Measurements from ENCODE around the gene PRUNE1.

The PRUNE1 gene

DNA sequence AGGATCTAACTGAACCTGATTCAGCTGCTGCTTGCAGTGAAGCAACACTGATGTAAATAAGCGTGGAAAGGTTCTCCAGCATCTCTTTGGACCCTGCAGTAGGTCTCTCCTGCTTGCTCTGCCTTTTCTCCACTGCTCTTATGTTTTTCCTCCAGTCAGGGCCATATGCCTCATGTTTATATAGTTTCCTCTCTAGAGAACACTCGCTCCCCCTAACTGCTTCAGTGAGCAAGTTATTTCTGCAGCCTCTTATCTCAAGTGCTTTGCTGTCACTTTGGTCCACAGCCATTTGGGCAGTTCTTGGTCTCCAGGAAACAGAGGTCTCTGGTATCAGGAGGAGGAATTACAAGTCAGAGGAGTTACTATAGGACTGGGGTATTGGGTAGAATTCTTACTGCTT is 5.3 kb downstream of the PRUNE1 start:
- no peaks in the 10 kb centered on the region for H3K9me3 ChIP-seq (ENCODE audit: control insufficient read depth in 5 of 5, low read length in 5 of 5)
- H3K4me1 ChIP-seq (ENCODE audit: control insufficient read depth in 5 of 5, insufficient read depth in 5 of 5, low read length in 5 of 5) = peaks cover 0 to 25% (median 23%) of the 10 kb centered on the region in 5 donors
- H3K9ac ChIP-seq (ENCODE audit: low read length in 5 of 5) = no peak overlapping the region
- no peaks in the 10 kb centered on the region for H3K27me3 ChIP-seq (ENCODE audit: control insufficient read depth in 5 of 5, insufficient read depth in 4 of 5, low read length in 5 of 5)
- H3K4me3 ChIP-seq (ENCODE audit: low read depth in 1 of 5, low read length in 5 of 5) = no peak overlapping the region
- H3K27ac ChIP-seq (ENCODE audit: low read depth, low read length) = no peak overlapping the region
- H3K36me3 ChIP-seq (ENCODE audit: control insufficient read depth in 5 of 5, insufficient read depth in 5 of 5, low read length in 5 of 5) = peaks cover 5 to 11% (median 10%) of the 10 kb centered on the region in 5 donors

GRCh38 chr1:151024540-151025146 is 16.4 kb downstream of the PRUNE1 start:
- H3K4me3 ChIP-seq (ENCODE audit: low read depth in 1 of 5, low read length in 5 of 5) = no peak overlapping the region
- H3K36me3 ChIP-seq (ENCODE audit: control insufficient read depth in 5 of 5, insufficient read depth in 5 of 5, low read length in 5 of 5) = peaks cover 6 to 38% (median 23%) of the 10 kb centered on the region in 5 donors
- no peak overlapping the region for H3K9ac ChIP-seq (ENCODE audit: low read length in 5 of 5)
- no peaks in the 10 kb centered on the region for H3K9me3 ChIP-seq (ENCODE audit: control insufficient read depth in 5 of 5, low read length in 5 of 5)
- peaks cover 0 to 7% (median 3%) of the 10 kb centered on the region in 5 donors for H3K4me1 ChIP-seq (ENCODE audit: control insufficient read depth in 5 of 5, insufficient read depth in 5 of 5, low read length in 5 of 5)
- no peak overlapping the region for H3K27ac ChIP-seq (ENCODE audit: low read depth, low read length)
- no peaks in the 10 kb centered on the region for H3K27me3 ChIP-seq (ENCODE audit: control insufficient read depth in 5 of 5, insufficient read depth in 4 of 5, low read length in 5 of 5)

DNA sequence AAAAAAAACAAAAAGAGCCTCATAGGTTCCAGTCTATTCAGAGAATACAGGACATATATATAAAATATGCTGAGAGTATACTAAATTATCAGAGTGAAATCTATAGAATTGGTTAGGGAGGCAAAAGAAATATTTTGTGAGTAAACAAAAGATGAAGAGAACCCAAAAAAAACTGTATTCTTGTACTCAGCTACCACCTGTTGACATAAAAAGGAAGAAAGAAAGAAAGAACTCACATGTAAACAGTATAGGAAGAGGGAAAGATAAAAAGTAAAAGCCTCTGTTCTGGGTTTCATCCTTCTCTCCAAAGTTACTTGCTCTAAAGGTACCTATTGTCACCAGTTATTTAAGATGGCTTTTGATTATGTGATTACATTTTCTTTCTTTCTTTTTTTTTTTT is 18.2 kb downstream of the PRUNE1 start:
- H3K9ac ChIP-seq (ENCODE audit: low read length in 5 of 5) = no peak overlapping the region
- H3K4me1 ChIP-seq (ENCODE audit: control insufficient read depth in 5 of 5, insufficient read depth in 5 of 5, low read length in 5 of 5) = peaks cover 0 to 7% (median 3%) of the 10 kb centered on the region in 5 donors
- no peak overlapping the region for H3K4me3 ChIP-seq (ENCODE audit: low read depth in 1 of 5, low read length in 5 of 5)
- no peaks in the 10 kb centered on the region for H3K27me3 ChIP-seq (ENCODE audit: control insufficient read depth in 5 of 5, insufficient read depth in 4 of 5, low read length in 5 of 5)
- H3K27ac ChIP-seq (ENCODE audit: low read depth, low read length) = no peak overlapping the region
- peaks cover 10 to 56% (median 41%) of the 10 kb centered on the region in 5 donors for H3K36me3 ChIP-seq (ENCODE audit: control insufficient read depth in 5 of 5, insufficient read depth in 5 of 5, low read length in 5 of 5)
- H3K9me3 ChIP-seq (ENCODE audit: control insufficient read depth in 5 of 5, low read length in 5 of 5) = no peaks in the 10 kb centered on the region

DNA sequence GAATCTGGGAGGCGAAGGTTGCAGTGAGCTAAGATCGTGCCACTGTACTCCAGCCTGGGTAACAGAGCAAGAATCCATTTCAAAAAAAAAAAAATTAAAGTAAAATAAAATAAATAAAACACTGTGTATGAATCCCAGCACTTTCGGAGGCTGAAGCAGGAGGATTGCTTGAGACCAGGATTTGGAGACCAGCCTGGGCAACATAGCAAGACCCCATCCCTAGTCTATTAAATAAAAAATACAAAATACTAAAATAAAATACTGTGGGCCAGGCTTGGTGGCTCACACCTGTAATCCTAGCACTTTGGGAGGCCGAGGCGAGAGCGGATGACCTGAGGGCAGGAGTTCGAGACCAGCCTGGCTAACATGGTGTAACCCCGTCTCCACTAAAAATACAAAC is 23.9 kb downstream of the PRUNE1 start:
- Histone ChIP-seq H3K9me3 (ENCODE audit: control insufficient read depth in 5 of 5, low read length in 5 of 5) (no peaks in the 10 kb centered on the region), H3K4me1 (ENCODE audit: control insufficient read depth in 5 of 5, insufficient read depth in 5 of 5, low read length in 5 of 5) (peaks cover 0 to 5% (median 0%) of the 10 kb centered on the region in 5 donors), H3K9ac (ENCODE audit: low read length in 5 of 5) (no peak overlapping the region), H3K27ac (ENCODE audit: low read depth, low read length) (no peak overlapping the region), H3K36me3 (ENCODE audit: control insufficient read depth in 5 of 5, insufficient read depth in 5 of 5, low read length in 5 of 5) (peaks cover 16 to 62% (median 50%) of the 10 kb centered on the region in 5 donors), H3K4me3 (ENCODE audit: low read depth in 1 of 5, low read length in 5 of 5) (no peak overlapping the region), H3K27me3 (ENCODE audit: control insufficient read depth in 5 of 5, insufficient read depth in 4 of 5, low read length in 5 of 5) (no peaks in the 10 kb centered on the region)

- Histone ChIP-seq H3K36me3 (ENCODE audit: control insufficient read depth in 5 of 5, insufficient read depth in 5 of 5, low read length in 5 of 5) (peaks cover 12 to 37% (median 33%) of the 10 kb centered on the region in 5 donors), H3K9me3 (ENCODE audit: control insufficient read depth in 5 of 5, low read length in 5 of 5) (no peaks in the 10 kb centered on the region), H3K9ac (ENCODE audit: low read length in 5 of 5) (no peak overlapping the region), H3K27me3 (ENCODE audit: control insufficient read depth in 5 of 5, insufficient read depth in 4 of 5, low read length in 5 of 5) (no peaks in the 10 kb centered on the region), H3K4me3 (ENCODE audit: low read depth in 1 of 5, low read length in 5 of 5) (no peak overlapping the region), H3K4me1 (ENCODE audit: control insufficient read depth in 5 of 5, insufficient read depth in 5 of 5, low read length in 5 of 5) (peaks cover 0 to 5% (median 0%) of the 10 kb centered on the region in 5 donors), H3K27ac (ENCODE audit: low read depth, low read length) (no peak overlapping the region)
Measured at GRCh38 chr1:151035167-151035566, 26.9 kb downstream of the PRUNE1 start.

DNA sequence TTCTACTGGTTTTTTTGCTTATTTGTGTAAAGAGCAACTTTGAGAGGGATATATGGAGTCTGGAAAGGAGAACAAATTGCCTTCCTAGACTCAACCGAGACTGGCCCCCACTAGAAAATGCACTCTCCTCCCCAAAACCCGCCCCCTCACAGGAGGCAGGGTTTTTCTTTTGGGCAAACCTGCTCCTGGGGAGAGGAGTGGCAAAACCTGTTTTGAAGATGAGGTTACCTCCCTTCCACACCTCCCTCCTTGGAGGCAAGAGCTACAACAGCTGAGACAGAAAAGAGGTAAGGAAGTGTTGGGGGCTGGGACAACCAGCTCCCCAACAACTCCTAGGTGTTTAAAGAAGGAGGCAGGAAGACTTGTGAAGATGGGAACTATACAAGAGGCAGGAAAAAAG is 28.1 kb downstream of the PRUNE1 start, which contains the start of gene BNIPL:
Gene BNIPL, plus strand, starts transcription at position 231 of the 400 bp plus-strand sequence. Its CDS starts 140 bp downstream, at position 371.
- Histone ChIP-seq H3K9me3 (ENCODE audit: control insufficient read depth in 5 of 5, low read length in 5 of 5) (no peaks in the 10 kb centered on the region), H3K27me3 (ENCODE audit: control insufficient read depth in 5 of 5, insufficient read depth in 4 of 5, low read length in 5 of 5) (no peaks in the 10 kb centered on the region), H3K4me1 (ENCODE audit: control insufficient read depth in 5 of 5, insufficient read depth in 5 of 5, low read length in 5 of 5) (peaks cover 0 to 5% (median 0%) of the 10 kb centered on the region in 5 donors), H3K9ac (ENCODE audit: low read length in 5 of 5) (peak within 1 kb of the TSS in 1 of 5 donors; percentile 24), H3K36me3 (ENCODE audit: control insufficient read depth in 5 of 5, insufficient read depth in 5 of 5, low read length in 5 of 5) (peaks cover 9 to 25% (median 22%) of the 10 kb centered on the region in 5 donors), H3K4me3 (ENCODE audit: low read depth in 1 of 5, low read length in 5 of 5) (no peak within 1 kb of the TSS), H3K27ac (ENCODE audit: low read depth, low read length) (no peak within 1 kb of the TSS)

DNA sequence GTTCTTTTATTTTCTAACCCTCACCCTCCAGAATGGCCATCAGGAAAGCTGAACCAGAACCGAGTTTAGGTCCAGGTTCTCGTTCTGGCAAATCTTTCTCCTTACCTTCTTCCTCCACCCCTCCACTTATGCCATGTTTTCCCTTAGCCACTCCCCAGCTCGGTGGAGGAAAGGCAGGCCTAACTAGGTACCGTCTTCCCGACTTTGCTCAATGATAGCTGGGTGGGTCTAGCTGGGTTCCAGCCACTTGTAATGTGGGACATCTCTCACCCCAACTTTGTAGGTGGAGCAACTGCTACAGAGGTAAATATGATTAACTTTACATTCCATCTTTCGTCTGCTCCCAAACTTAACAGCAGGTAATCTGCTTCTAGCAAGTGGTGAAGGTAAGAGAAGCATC is 28.8 kb downstream of the PRUNE1 start:
- H3K9me3 ChIP-seq (ENCODE audit: control insufficient read depth in 5 of 5, low read length in 5 of 5) = no peaks in the 10 kb centered on the region
- H3K36me3 ChIP-seq (ENCODE audit: control insufficient read depth in 5 of 5, insufficient read depth in 5 of 5, low read length in 5 of 5) = peaks cover 6 to 22% (median 20%) of the 10 kb centered on the region in 5 donors
- H3K9ac ChIP-seq (ENCODE audit: low read length in 5 of 5) = peak overlapping the region in 1 of 5 donors; percentile 7
- H3K27me3 ChIP-seq (ENCODE audit: control insufficient read depth in 5 of 5, insufficient read depth in 4 of 5, low read length in 5 of 5) = no peaks in the 10 kb centered on the region
- H3K4me3 ChIP-seq (ENCODE audit: low read depth in 1 of 5, low read length in 5 of 5) = no peak overlapping the region
- H3K4me1 ChIP-seq (ENCODE audit: control insufficient read depth in 5 of 5, insufficient read depth in 5 of 5, low read length in 5 of 5) = peaks cover 0 to 5% (median 0%) of the 10 kb centered on the region in 5 donors
- H3K27ac ChIP-seq (ENCODE audit: low read depth, low read length) = no peak overlapping the region

DNA sequence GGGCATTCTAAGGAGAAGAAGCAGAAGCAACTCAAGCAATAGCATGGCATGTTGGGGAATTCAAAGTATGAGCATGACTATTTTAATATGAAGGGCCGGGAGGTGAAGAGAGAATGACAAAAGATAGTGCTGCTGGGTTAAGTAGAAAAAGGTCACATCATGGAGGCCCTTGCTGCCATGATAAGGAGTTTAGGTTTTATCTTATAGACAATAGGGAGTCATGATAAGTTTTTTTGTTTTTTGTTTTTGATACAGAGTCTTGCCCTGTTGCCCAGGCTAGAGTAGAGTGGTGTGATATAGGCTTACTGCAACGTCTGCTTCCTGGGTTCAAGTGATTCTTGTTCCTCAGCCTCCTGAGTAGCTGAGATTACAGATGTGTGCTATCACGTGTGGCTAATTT is 31.3 kb downstream of the PRUNE1 start:
- H3K4me3 ChIP-seq (ENCODE audit: low read depth in 1 of 5, low read length in 5 of 5) = no peak overlapping the region
- H3K36me3 ChIP-seq (ENCODE audit: control insufficient read depth in 5 of 5, insufficient read depth in 5 of 5, low read length in 5 of 5) = peaks cover 6 to 11% (median 9%) of the 10 kb centered on the region in 5 donors
- H3K27me3 ChIP-seq (ENCODE audit: control insufficient read depth in 5 of 5, insufficient read depth in 4 of 5, low read length in 5 of 5) = no peaks in the 10 kb centered on the region
- no peak overlapping the region for H3K27ac ChIP-seq (ENCODE audit: low read depth, low read length)
- H3K9ac ChIP-seq (ENCODE audit: low read length in 5 of 5) = no peak overlapping the region
- no peaks in the 10 kb centered on the region for H3K4me1 ChIP-seq (ENCODE audit: control insufficient read depth in 5 of 5, insufficient read depth in 5 of 5, low read length in 5 of 5)
- H3K9me3 ChIP-seq (ENCODE audit: control insufficient read depth in 5 of 5, low read length in 5 of 5) = no peaks in the 10 kb centered on the region

DNA sequence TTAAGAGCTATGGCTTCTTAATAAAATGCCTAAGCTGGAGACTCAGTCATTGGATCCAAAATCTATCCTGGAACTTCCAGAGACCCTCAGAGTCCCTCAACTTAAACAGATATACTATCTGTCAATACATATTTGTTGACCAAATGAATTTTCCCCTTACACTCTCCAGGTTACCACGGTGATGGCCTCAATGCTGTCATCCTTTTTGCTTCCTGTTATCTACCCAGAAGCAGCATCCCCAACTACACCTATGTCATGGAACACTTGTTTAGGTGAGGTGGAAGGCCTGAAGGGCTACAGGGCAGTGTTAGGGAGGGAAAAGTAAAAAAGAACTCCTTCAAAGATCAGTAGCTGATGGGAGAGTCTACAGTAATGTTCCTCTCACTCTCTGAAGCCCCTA is 34.9 kb downstream of the PRUNE1 start:
- Histone ChIP-seq H3K4me3 (ENCODE audit: low read depth in 1 of 5, low read length in 5 of 5) (no peak overlapping the region), H3K4me1 (ENCODE audit: control insufficient read depth in 5 of 5, insufficient read depth in 5 of 5, low read length in 5 of 5) (peaks cover 0 to 11% (median 7%) of the 10 kb centered on the region in 5 donors), H3K9ac (ENCODE audit: low read length in 5 of 5) (no peak overlapping the region), H3K36me3 (ENCODE audit: control insufficient read depth in 5 of 5, insufficient read depth in 5 of 5, low read length in 5 of 5) (no peaks in the 10 kb centered on the region), H3K27ac (ENCODE audit: low read depth, low read length) (no peak overlapping the region), H3K9me3 (ENCODE audit: control insufficient read depth in 5 of 5, low read length in 5 of 5) (no peaks in the 10 kb centered on the region), H3K27me3 (ENCODE audit: control insufficient read depth in 5 of 5, insufficient read depth in 4 of 5, low read length in 5 of 5) (no peaks in the 10 kb centered on the region)

GRCh38 chr1:151047591-151047924 is 39.3 kb downstream of the PRUNE1 start, which contains the start of gene C1orf56:
TSS of gene C1orf56 (plus strand) at chr1:151047751. CDS start at chr1:151047848, 97 bp downstream.
- peaks cover 2 to 22% (median 15%) of the 10 kb centered on the region in 5 donors for H3K4me1 ChIP-seq (ENCODE audit: control insufficient read depth in 5 of 5, insufficient read depth in 5 of 5, low read length in 5 of 5)
- peak within 1 kb of the TSS; percentile 50 for H3K27ac ChIP-seq (ENCODE audit: low read depth, low read length)
- H3K4me3 ChIP-seq (ENCODE audit: low read depth in 1 of 5, low read length in 5 of 5) = peak within 1 kb of the TSS; percentile 79 to 91 (median 82)
- peak within 1 kb of the TSS; percentile 66 to 92 (median 86) for H3K9ac ChIP-seq (ENCODE audit: low read length in 5 of 5)
- H3K27me3 ChIP-seq (ENCODE audit: control insufficient read depth in 5 of 5, insufficient read depth in 4 of 5, low read length in 5 of 5) = no peaks in the 10 kb centered on the region
- H3K36me3 ChIP-seq (ENCODE audit: control insufficient read depth in 5 of 5, insufficient read depth in 5 of 5, low read length in 5 of 5) = peaks cover 7 to 15% (median 12%) of the 10 kb centered on the region in 5 donors
- H3K9me3 ChIP-seq (ENCODE audit: control insufficient read depth in 5 of 5, low read length in 5 of 5) = no peaks in the 10 kb centered on the region

Data from subcutaneous abdominal adipose tissue (tissue), 5 donors.